Kidney (tissue), 14 donors: ENCODE measurements around the gene NLRP12. TPM values are rescaled to one million over a fixed set of nuclear protein-coding genes. Genes with fewer than 3 reads are reported as not detected.
"Not testable (repeated sequence)": the region's sequence is repeated elsewhere in the genome, so short reads cannot be mapped to it uniquely, and the experiment has no call there.

Experiments
- DNase-seq, 5 donors: peaks; one replicate each; pipeline ENCODE4 v3.0.0-alpha.2; 2013 to 2020
- FAIRE-seq: peaks from 2 replicates; lab custom pipeline; 2012; peaks lifted over from hg19 to GRCh38; lab: Jason Lieb, UNC
- H3K27ac ChIP-seq, 2 donors: one replicate each; pipeline ENCODE4 v1.7.0; 2013; ENCODE audit warnings: low read depth in 2 of 2, low read length in 2 of 2, inconsistent platforms in 1 of 2
- H3K27me3 ChIP-seq: one replicate; pipeline ENCODE4 v1.7.1; 2013; ENCODE audit warnings: low read length, inconsistent platforms; ENCODE audit not compliant: control insufficient read depth, insufficient read depth
- H3K36me3 ChIP-seq, 3 donors: one replicate each; pipeline versions ENCODE4 v1.7.0 to v1.7.1; 2013; ENCODE audit warnings: low read length in 3 of 3, control low read depth in 1 of 3, inconsistent platforms in 1 of 3; ENCODE audit not compliant: insufficient read depth in 3 of 3, control insufficient read depth in 2 of 3
- H3K4me1 ChIP-seq, 3 donors: one replicate each; pipeline versions ENCODE4 v1.7.0 to v1.7.1; 2013; ENCODE audit warnings: low read length in 3 of 3, inconsistent platforms in 1 of 3, low read depth in 1 of 3; ENCODE audit not compliant: control insufficient read depth in 2 of 3, insufficient read depth in 2 of 3
- H3K4me3 ChIP-seq, 3 donors: one replicate each; pipeline versions ENCODE4 v1.7.0 to v1.8.1; 2013; ENCODE audit warnings: low read length in 3 of 3, control low read depth in 1 of 3, inconsistent platforms in 1 of 3
- H3K9ac ChIP-seq, 3 donors: one replicate each; pipeline versions ENCODE4 v1.7.0 to v1.7.1; 2013; ENCODE audit warnings: low read length in 3 of 3, control low read depth in 1 of 3, inconsistent platforms in 1 of 3
- H3K9me3 ChIP-seq, 3 donors: one replicate each; pipeline versions ENCODE4 v1.7.0 to v1.7.1; 2013; ENCODE audit warnings: low read length in 3 of 3, control low read depth in 1 of 3, inconsistent platforms in 1 of 3; ENCODE audit not compliant: control insufficient read depth in 2 of 3, insufficient read depth in 1 of 3
- CTCF ChIP-seq: IDR thresholded peaks from 3 replicates; pipeline ENCODE4 v1.5.1; 2012; ENCODE audit warnings: mild to moderate bottlenecking, moderate library complexity, borderline replicate concordance; ENCODE audit not compliant: insufficient read depth; ENCODE audit errors: extremely low read depth
- intact Hi-C: fragments of 100-400 bp; cut with DNase I; formaldehyde crosslinking; loops from one replicate; pipeline ENCODE4 v1.11.1; 2022
- microRNA-seq: library from miRNA; unstranded; fragments of <30 nt; microRNA quantifications from one replicate; pipeline ENCODE4 v1.2.0, GENCODE V29; 2020
- polyA plus RNA-seq: library from polyadenylated mRNA; stranded (reverse); fragments of 350-450 nt; fragmentation: Illumina TruSeq; extraction: RNeasy Lipid Tissue Mini Kit (QIAGEN cat#74804); gene quantifications from one replicate; pipeline ENCODE4 v1.2.3, GENCODE V29; 2014; ENCODE audit warnings: low read depth, low replicate concordance; ENCODE audit not compliant: insufficient read depth
- total RNA-seq: library from RNA; stranded (reverse); fragmentation: NEBNext Ultra II Directional; extraction: Animal tissue kit (Norgen Biotek cat#: 25700); gene quantifications from one replicate; pipeline ENCODE4 v1.2.1, GENCODE V29; 2021
- donor health status: control.
- donor health status: control.
- donor health status: control.
- donor health status: control.
- donor health status: control.
- donor health status: DM: yes; HTN: yes; CAD: no.
- donor health status: Normal renal cell carcinoma (clear cell type).

The NLRP12 gene
- total and polyA plus RNA-seq, 2 donors from 2014 or later, result 1.1 TPM; not detected in 1

GRCh38 chr19:53768401-53768800 is 55.7 kb downstream of the NLRP12 start:
- intact Hi-C loops, result no loop called here
- no peak for FAIRE-seq
- no peak for TF ChIP-seq CTCF

GRCh38 chr19:53758991-53759390 is 65.1 kb downstream of the NLRP12 start:
- intact Hi-C loops, H3K27ac ChIP-seq, H3K36me3 ChIP-seq, H3K9me3 ChIP-seq, DNase-seq, H3K4me1 ChIP-seq, H3K4me3 ChIP-seq, FAIRE-seq, H3K9ac ChIP-seq, H3K27me3 ChIP-seq: not testable (repeated sequence)

More at GRCh38 chr19:53768401-53768800, 55.7 kb downstream of the NLRP12 start:
- peak in 1 of 5 donors; percentile 58 for DNase-seq
- no peak overlapping the region for H3K9ac ChIP-seq
- no peak overlapping the region for H3K27ac ChIP-seq
- H3K9me3 ChIP-seq, result no peaks in the 10 kb centered on the region
- H3K36me3 ChIP-seq, result no peaks in the 10 kb centered on the region
- no peaks in the 10 kb centered on the region for H3K27me3 ChIP-seq
- H3K4me1 ChIP-seq, result no peaks in the 10 kb centered on the region
- H3K4me3 ChIP-seq, result no peak overlapping the region

Small RNA genes within 50 kb of the gene (microRNA-seq; reads per million reads assigned to microRNA genes)
- not detected for gene MIR1283-2
- gene MIR371A, result not detected
- gene MIR372, result 12.2 reads per million, percentile 24 among the genes with 10 or more reads in this experiment
- gene MIR373, result 7.8 reads per million, percentile 15 among the genes with 10 or more reads in this experiment
- gene MIR516A1, result not detected
- not detected for gene MIR516A2
- gene MIR519A1, result not detected
- gene MIR521-1, result not detected
- gene MIR522, result 1.0 reads per million
- gene MIR527, result not detected

Other genes with a start within 250 kb of the NLRP12 start
- not detected for gene DPRX, start 192.3 kb downstream of the NLRP12 start, total RNA-seq
- not detected for gene DPRX, start 192.3 kb downstream of the NLRP12 start, polyA plus RNA-seq
- gene MYADM, start 43.6 kb upstream of the NLRP12 start, total RNA-seq, result 90.3 TPM
- 13.1 TPM for gene MYADM, start 43.6 kb upstream of the NLRP12 start, polyA plus RNA-seq
- gene PRKCG, start 57.9 kb upstream of the NLRP12 start, total RNA-seq, result not detected
- not detected for gene PRKCG, start 57.9 kb upstream of the NLRP12 start, polyA plus RNA-seq
- gene CACNG7, start 85.0 kb upstream of the NLRP12 start, total RNA-seq, result not detected
- gene CACNG7, start 85.0 kb upstream of the NLRP12 start, polyA plus RNA-seq, result not detected
- gene CACNG8, start 138.6 kb upstream of the NLRP12 start, total RNA-seq, result 0.03 TPM
- gene CACNG8, start 138.6 kb upstream of the NLRP12 start, polyA plus RNA-seq, result not detected
- gene CACNG6, start 167.3 kb upstream of the NLRP12 start, total RNA-seq, result not detected
- gene CACNG6, start 167.3 kb upstream of the NLRP12 start, polyA plus RNA-seq, result not detected
- gene VSTM1, start 239.6 kb upstream of the NLRP12 start, total RNA-seq, result 0.35 TPM
- 1.0 TPM for gene VSTM1, start 239.6 kb upstream of the NLRP12 start, polyA plus RNA-seq